ENCODE results near the gene GMEB2. TPM values are rescaled to one million over a fixed set of nuclear protein-coding genes. Genes with fewer than 3 reads are reported as not detected.

The GMEB2 gene
- total RNA-seq, 2 donors from 2014 or later = 11.5 to 12.3 TPM

DNA sequence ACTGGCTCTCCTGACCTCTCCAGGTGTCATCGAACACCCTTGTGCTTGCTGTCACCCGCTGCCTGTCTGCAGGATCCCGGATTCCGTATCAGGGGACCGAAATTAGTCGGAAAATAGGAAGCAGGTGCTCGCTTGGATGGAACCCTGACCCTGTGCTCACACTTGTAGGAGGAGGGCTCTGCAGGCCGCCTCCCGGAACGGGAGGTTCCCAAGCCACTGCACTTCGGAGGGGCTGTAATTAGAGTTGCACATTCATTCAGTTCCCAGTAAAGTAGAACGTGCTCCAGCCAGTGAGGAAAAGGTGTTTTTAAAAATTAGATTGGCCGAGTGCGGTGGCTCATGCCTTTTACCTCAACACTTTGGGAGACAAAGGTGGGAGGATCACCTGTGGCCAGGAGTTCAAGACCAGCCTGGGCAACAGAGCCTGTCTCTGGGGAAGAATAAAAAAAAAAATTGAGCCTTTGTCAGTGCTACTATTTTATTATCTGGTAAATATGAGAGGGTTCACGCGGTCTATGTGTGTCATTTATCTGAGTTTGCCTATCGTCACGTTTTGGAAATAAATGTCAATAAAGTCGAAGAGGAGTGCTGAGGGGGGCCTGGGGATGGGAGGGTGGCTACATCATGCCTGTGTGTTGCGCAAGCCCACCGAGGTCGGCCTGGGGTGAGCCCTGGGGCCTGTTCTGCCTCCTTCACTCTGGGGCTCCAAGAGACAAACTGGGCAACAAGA lies 1.5 kb upstream of the GMEB2 start:
- Mint-ChIP-seq H3K4me1 (peaks cover 6% of the 10 kb centered on the region), H3K27ac (peak overlapping the region; percentile 27), H3K36me3 (ENCODE audit: low read depth) (peaks cover 4% of the 10 kb centered on the region), H3K27me3 (ENCODE audit: insufficient read depth) (peaks cover 4% of the 10 kb centered on the region), H3K9me3 (no peaks in the 10 kb centered on the region), H3K4me3 (peak overlapping the region; percentile 57)
- TF ChIP-seq, protein P1, sequence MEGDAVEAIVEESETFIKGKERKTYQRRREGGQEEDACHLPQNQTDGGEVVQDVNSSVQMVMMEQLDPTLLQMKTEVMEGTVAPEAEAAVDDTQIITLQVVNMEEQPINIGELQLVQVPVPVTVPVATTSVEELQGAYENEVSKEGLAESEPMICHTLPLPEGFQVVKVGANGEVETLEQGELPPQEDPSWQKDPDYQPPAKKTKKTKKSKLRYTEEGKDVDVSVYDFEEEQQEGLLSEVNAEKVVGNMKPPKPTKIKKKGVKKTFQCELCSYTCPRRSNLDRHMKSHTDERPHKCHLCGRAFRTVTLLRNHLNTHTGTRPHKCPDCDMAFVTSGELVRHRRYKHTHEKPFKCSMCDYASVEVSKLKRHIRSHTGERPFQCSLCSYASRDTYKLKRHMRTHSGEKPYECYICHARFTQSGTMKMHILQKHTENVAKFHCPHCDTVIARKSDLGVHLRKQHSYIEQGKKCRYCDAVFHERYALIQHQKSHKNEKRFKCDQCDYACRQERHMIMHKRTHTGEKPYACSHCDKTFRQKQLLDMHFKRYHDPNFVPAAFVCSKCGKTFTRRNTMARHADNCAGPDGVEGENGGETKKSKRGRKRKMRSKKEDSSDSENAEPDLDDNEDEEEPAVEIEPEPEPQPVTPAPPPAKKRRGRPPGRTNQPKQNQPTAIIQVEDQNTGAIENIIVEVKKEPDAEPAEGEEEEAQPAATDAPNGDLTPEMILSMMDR (conservative IDR thresholded peaks at IDR 0.05) = no peak
- Histone ChIP-seq H3K4me3 (ENCODE audit: low read length) (peak overlapping the region; percentile 85), H3K9ac (ENCODE audit: extremely low read depth, low read length, poor library complexity, severe bottlenecking) (no peak overlapping the region), H3K4me1 (ENCODE audit: control insufficient read depth, insufficient read depth, low read length) (no peaks in the 10 kb centered on the region), H3K36me3 (ENCODE audit: control insufficient read depth, insufficient read depth, low read length) (no peaks in the 10 kb centered on the region), H3K9me3 (ENCODE audit: control insufficient read depth, low read length) (no peaks in the 10 kb centered on the region), H3K27ac (ENCODE audit: low read depth, low read length) (no peak overlapping the region), H3K27me3 (ENCODE audit: control insufficient read depth, insufficient read depth, low read length, poor library complexity, severe bottlenecking) (no peaks in the 10 kb centered on the region)
- WGBS, 2 experiments (ENCODE audit: insufficient coverage in 1 of 2, insufficient read length in 1 of 2) = 89 to 91% methylated on average over 18 to 22 of the region's 22 CpGs
- peak; percentile 60 for DNase-seq

DNA sequence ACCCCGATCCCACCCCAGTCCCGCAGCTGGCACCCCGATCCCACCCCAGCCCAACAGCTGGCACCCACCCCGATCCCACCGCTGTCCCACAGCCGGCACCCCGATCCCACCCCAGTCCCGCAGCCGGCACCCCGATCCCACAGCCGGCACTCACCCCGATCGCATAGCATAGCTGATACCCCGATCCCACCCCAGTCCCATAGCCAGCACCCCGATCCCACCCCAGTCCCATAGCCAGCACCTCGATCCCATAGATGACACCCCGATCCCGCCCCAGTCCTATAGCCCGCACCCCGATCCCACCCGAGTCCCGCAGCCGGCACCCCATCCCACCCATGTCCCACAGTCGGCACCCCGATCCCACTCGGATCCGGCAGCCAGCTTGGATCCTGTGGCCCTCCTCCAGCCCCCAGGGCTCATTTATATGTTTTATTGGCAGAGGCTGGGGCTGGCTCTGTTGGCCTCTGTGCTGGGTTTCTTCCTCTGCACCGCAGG lies 897 bp upstream of the GMEB2 start:
- no peaks in the 10 kb centered on the region for H3K9me3 ChIP-seq (ENCODE audit: control insufficient read depth, low read length)
- H3K9ac ChIP-seq (ENCODE audit: extremely low read depth, low read length, poor library complexity, severe bottlenecking) = peak overlapping the region; percentile 68
- H3K27ac ChIP-seq (ENCODE audit: low read depth, low read length) = no peak overlapping the region
- WGBS, 2 experiments (ENCODE audit: insufficient coverage in 1 of 2, insufficient read length in 1 of 2) = 80% methylated on average over 7 to 28 of the region's 28 CpGs
- Mint-ChIP-seq H3K36me3 (ENCODE audit: low read depth) (peaks cover 6% of the 10 kb centered on the region), H3K27me3 (ENCODE audit: insufficient read depth) (peaks cover under 1% of the 10 kb centered on the region), H3K9me3 (no peaks in the 10 kb centered on the region), H3K4me3 (peak overlapping the region; percentile 57), H3K27ac (no peak overlapping the region), H3K4me1 (peaks cover 6% of the 10 kb centered on the region)
- H3K4me1 ChIP-seq (ENCODE audit: control insufficient read depth, insufficient read depth, low read length) = no peaks in the 10 kb centered on the region
- H3K27me3 ChIP-seq (ENCODE audit: control insufficient read depth, insufficient read depth, low read length, poor library complexity, severe bottlenecking) = no peaks in the 10 kb centered on the region
- H3K36me3 ChIP-seq (ENCODE audit: control insufficient read depth, insufficient read depth, low read length) = no peaks in the 10 kb centered on the region
- no peak for DNase-seq
- H3K4me3 ChIP-seq (ENCODE audit: low read length) = peak overlapping the region; percentile 85
- TF ChIP-seq, protein P1 (conservative IDR thresholded peaks at IDR 0.05) = no peak

DNA sequence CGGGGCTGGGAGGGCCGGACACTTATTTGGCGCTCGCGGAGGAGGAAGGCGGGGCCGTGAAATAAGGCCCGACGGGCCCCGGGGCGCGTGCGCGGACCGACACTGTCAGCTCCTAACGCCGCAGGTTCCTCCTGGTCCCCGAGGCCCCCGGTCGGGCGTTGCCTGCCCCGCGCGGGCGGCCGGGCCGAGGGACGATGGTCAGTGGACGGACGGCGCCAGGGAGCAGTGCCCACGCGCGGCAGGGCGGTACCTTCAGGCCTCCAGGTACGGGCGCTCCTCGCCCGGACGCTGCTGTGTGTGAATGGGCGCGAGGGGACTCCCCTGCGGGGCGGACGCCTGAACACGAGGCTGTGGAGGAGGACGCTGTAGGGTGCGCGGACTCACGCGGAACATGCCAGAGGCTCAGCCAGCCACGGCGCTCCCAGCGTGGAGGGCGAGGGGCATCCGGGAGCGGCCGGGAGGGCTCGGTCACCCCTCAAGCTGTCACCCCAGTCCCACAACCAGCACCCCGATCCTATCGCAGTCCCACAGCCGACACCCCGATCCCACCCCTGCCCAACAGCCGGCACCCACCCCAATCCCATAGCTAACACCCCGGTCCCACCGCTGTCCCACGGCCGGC lies 339 bp upstream of the GMEB2 start:
- H3K36me3 ChIP-seq (ENCODE audit: control insufficient read depth, insufficient read depth, low read length) = no peaks in the 10 kb centered on the region
- H3K9me3 ChIP-seq (ENCODE audit: control insufficient read depth, low read length) = no peaks in the 10 kb centered on the region
- H3K27ac ChIP-seq (ENCODE audit: low read depth, low read length) = no peak overlapping the region
- 0 to 3% methylated on average over 32 to 68 of the region's 68 CpGs for WGBS, 2 experiments (ENCODE audit: insufficient coverage in 1 of 2, insufficient read length in 1 of 2)
- no peaks in the 10 kb centered on the region for H3K27me3 Mint-ChIP-seq (ENCODE audit: insufficient read depth)
- H3K9me3 Mint-ChIP-seq = no peaks in the 10 kb centered on the region
- no peak overlapping the region for H3K27ac Mint-ChIP-seq
- H3K4me1 ChIP-seq (ENCODE audit: control insufficient read depth, insufficient read depth, low read length) = no peaks in the 10 kb centered on the region
- no peaks in the 10 kb centered on the region for H3K27me3 ChIP-seq (ENCODE audit: control insufficient read depth, insufficient read depth, low read length, poor library complexity, severe bottlenecking)
- H3K9ac ChIP-seq (ENCODE audit: extremely low read depth, low read length, poor library complexity, severe bottlenecking) = peak overlapping the region; percentile 68
- H3K4me1 Mint-ChIP-seq = peaks cover 6% of the 10 kb centered on the region
- DNase-seq = peak; percentile 96
- TF ChIP-seq, protein P1 (conservative IDR thresholded peaks at IDR 0.05) = no peak
- H3K4me3 Mint-ChIP-seq = peak overlapping the region; percentile 57
- peak overlapping the region; percentile 85 for H3K4me3 ChIP-seq (ENCODE audit: low read length)
- peaks cover 9% of the 10 kb centered on the region for H3K36me3 Mint-ChIP-seq (ENCODE audit: low read depth)
